Stimulated activated memory B cell treated with anti-CD40 and anti-IgM and Interleukin-4, amounts not matched to agents 10 μg/mL and 1 μg/mL and 100 μg/mL, for 72 hours (primary cell): ENCODE measurements around the gene DNM3.

ENCODE experiments used
- ATAC-seq: fragments of 150-1000 bp; cut with Tn5 transposase; 2 replicates; pipeline ENCODE4 v1.10.0; 2021
- H3K27ac Mint-ChIP-seq: one replicate; pipeline ENCODE4 v1.8.0; 2022; ENCODE audit warnings: mild to moderate bottlenecking, mixed read lengths
- H3K27me3 Mint-ChIP-seq: one replicate; pipeline ENCODE4 v1.8.0; 2022; ENCODE audit warnings: mixed read lengths
- H3K36me3 Mint-ChIP-seq: one replicate; pipeline ENCODE4 v1.8.0; 2022; ENCODE audit warnings: mixed read lengths
- H3K4me1 Mint-ChIP-seq: one replicate; pipeline ENCODE4 v1.8.0; 2022; ENCODE audit warnings: mixed read lengths
- H3K4me3 Mint-ChIP-seq: one replicate; pipeline ENCODE4 v1.8.0; 2022; ENCODE audit warnings: mild to moderate bottlenecking, moderate library complexity, mixed read lengths
- H3K9me3 Mint-ChIP-seq: one replicate; pipeline ENCODE4 v1.8.0; 2022; ENCODE audit warnings: mixed read lengths

DNM3 gene

DNA sequence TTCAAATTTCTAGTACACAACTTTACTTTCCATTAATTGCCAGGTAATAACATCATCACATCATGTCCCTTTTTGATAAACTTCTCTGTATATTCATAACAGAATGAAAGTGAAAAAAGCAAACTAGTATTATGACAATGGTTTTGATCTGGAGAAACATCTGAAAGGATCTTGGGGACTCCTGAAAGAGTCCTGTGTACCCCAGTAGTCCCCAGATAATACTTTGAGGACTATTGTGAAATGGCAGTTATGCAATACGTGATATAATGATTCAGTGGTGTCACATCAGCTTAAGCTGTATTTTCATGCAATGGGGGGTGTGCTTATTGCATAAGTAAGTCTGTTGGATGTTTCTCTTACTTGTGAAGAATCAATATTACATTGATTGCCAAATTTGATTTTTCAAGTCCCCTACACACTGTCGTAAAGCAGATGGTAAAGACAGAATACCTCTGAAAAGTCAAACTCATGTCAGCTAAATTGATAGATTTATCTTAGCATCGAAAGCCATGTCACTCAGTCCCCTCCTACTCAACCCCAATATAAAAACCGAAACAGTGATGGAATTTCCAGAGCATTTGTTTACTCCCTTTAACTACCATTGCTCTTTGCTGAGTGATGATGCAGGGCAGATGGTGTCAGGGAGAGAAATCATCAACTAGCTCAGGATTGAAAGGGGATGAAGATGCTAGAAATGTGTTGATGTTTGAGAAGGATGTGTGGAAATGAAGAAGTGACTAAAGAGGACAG is 432.5 kb downstream of the DNM3 start:
- Mint-ChIP-seq H3K27ac (no peak overlapping the region), H3K27me3 (no peaks in the 10 kb centered on the region), H3K4me1 (peaks cover 11% of the 10 kb centered on the region), H3K4me3 (no peak overlapping the region), H3K9me3 (no peaks in the 10 kb centered on the region), H3K36me3 (no peaks in the 10 kb centered on the region)
- no peak for ATAC-seq

DNA sequence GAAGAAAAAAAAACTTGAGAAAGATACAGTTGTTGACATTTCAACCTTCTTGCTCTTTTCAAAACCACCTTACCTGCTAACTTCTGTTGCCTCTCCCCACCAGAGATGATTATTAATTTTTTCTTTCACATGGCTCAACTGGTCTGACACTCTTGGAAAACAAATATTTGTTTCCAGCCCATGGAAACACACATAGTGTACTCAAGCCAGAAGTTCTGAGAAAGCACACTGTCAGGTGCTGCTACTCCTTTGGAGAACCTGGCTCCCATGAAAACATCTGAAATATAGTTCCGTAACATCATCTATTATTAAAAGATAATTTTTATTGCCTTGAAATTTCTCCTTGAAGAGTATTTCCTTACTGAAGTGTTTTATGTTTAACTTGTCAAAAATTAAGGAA is 434.2 kb downstream of the DNM3 start:
- Mint-ChIP-seq H3K9me3 (no peaks in the 10 kb centered on the region), H3K27me3 (no peaks in the 10 kb centered on the region), H3K4me1 (peaks cover 19% of the 10 kb centered on the region), H3K36me3 (no peaks in the 10 kb centered on the region), H3K27ac (no peak overlapping the region), H3K4me3 (no peak overlapping the region)
- ATAC-seq = no peak

- no peak overlapping the region for H3K27ac Mint-ChIP-seq
- H3K9me3 Mint-ChIP-seq = no peaks in the 10 kb centered on the region
- H3K36me3 Mint-ChIP-seq = no peaks in the 10 kb centered on the region
- H3K4me1 Mint-ChIP-seq = peaks cover 19% of the 10 kb centered on the region
- no peak overlapping the region for H3K4me3 Mint-ChIP-seq
- ATAC-seq = no peak
- no peaks in the 10 kb centered on the region for H3K27me3 Mint-ChIP-seq
Observed at GRCh38 chr1:172276120-172276818, 435.0 kb downstream of the DNM3 start.

GRCh38 chr1:172277275-172277674 is 436.0 kb downstream of the DNM3 start:
- H3K9me3 Mint-ChIP-seq = no peaks in the 10 kb centered on the region
- H3K4me1 Mint-ChIP-seq = peaks cover 19% of the 10 kb centered on the region
- no peaks in the 10 kb centered on the region for H3K27me3 Mint-ChIP-seq
- H3K27ac Mint-ChIP-seq = no peak overlapping the region
- ATAC-seq = no peak
- H3K4me3 Mint-ChIP-seq = no peak overlapping the region
- H3K36me3 Mint-ChIP-seq = no peaks in the 10 kb centered on the region

- Mint-ChIP-seq H3K4me1 (peaks cover 19% of the 10 kb centered on the region), H3K36me3 (no peaks in the 10 kb centered on the region), H3K9me3 (no peaks in the 10 kb centered on the region), H3K27ac (no peak overlapping the region), H3K4me3 (no peak overlapping the region), H3K27me3 (no peaks in the 10 kb centered on the region)
- ATAC-seq = no peak
Observed at GRCh38 chr1:172277989-172278388, 436.7 kb downstream of the DNM3 start.

- no peaks in the 10 kb centered on the region for H3K9me3 Mint-ChIP-seq
- H3K27ac Mint-ChIP-seq = no peak overlapping the region
- no peak overlapping the region for H3K4me3 Mint-ChIP-seq
- no peaks in the 10 kb centered on the region for H3K27me3 Mint-ChIP-seq
- H3K36me3 Mint-ChIP-seq = no peaks in the 10 kb centered on the region
- H3K4me1 Mint-ChIP-seq = peaks cover 17% of the 10 kb centered on the region
- no peak for ATAC-seq
Observed at GRCh38 chr1:172278478-172278877, 437.2 kb downstream of the DNM3 start.

- no peaks in the 10 kb centered on the region for H3K27me3 Mint-ChIP-seq
- peaks cover 8% of the 10 kb centered on the region for H3K4me1 Mint-ChIP-seq
- ATAC-seq = no peak
- H3K27ac Mint-ChIP-seq = peak overlapping the region; percentile 9
- no peak overlapping the region for H3K4me3 Mint-ChIP-seq
- no peaks in the 10 kb centered on the region for H3K9me3 Mint-ChIP-seq
- no peaks in the 10 kb centered on the region for H3K36me3 Mint-ChIP-seq
Observed at GRCh38 chr1:172279939-172280636, 438.8 kb downstream of the DNM3 start.

DNA sequence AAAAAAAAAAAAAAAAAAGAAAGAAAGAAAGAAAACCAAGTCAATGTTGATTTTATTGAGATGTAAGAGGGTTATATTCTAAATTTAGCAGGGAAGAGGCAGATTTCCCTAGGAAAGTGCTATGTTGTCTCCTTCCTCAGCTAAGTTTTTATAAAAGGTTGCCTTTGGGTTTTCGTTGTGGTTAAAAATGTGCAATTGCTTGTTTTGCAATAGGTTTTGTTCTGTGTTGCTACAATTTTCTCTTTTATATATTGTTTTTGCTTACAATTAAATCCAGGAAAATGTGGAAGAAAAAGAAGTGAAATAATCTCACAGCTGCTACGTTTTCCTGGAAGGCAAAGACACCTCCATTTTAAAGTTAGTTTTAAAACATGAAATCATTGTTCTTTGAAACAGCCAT is 442.5 kb downstream of the DNM3 start:
- Mint-ChIP-seq H3K36me3 (no peaks in the 10 kb centered on the region), H3K4me3 (no peak overlapping the region), H3K4me1 (peaks cover 8% of the 10 kb centered on the region), H3K9me3 (no peaks in the 10 kb centered on the region), H3K27ac (no peak overlapping the region), H3K27me3 (no peaks in the 10 kb centered on the region)
- no peak for ATAC-seq

DNA sequence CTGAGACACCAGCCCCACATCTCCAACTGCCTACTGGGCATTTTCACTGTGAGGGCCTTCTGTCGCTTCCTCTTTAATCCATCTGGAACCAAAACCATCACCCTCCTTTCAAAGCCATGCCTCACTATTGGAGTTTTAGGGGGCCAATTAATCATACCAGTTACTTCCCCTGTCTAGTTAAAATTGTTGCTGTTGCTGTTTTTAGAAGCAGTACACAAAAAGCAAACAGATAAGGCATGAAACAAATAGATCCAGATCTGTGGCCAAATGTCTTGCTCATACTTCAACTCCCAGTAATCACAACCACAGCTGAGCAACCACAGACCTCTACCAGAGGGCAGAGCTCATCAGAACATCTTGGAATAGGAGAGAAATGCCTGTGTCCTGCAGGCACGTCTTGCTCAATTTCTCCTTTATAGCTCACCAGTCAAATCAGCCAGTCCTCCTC is 445.4 kb downstream of the DNM3 start:
- Mint-ChIP-seq H3K36me3 (no peaks in the 10 kb centered on the region), H3K4me3 (no peak overlapping the region), H3K4me1 (no peaks in the 10 kb centered on the region), H3K27ac (no peak overlapping the region), H3K27me3 (no peaks in the 10 kb centered on the region), H3K9me3 (no peaks in the 10 kb centered on the region)
- no peak for ATAC-seq

- no peak overlapping the region for H3K27ac Mint-ChIP-seq
- ATAC-seq = no peak
- no peak overlapping the region for H3K4me3 Mint-ChIP-seq
- no peaks in the 10 kb centered on the region for H3K4me1 Mint-ChIP-seq
- H3K27me3 Mint-ChIP-seq = no peaks in the 10 kb centered on the region
- H3K9me3 Mint-ChIP-seq = no peaks in the 10 kb centered on the region
- no peaks in the 10 kb centered on the region for H3K36me3 Mint-ChIP-seq
Observed at GRCh38 chr1:172287208-172287607, 445.9 kb downstream of the DNM3 start.

- Mint-ChIP-seq H3K4me1 (no peaks in the 10 kb centered on the region), H3K27ac (no peak overlapping the region), H3K27me3 (no peaks in the 10 kb centered on the region), H3K36me3 (no peaks in the 10 kb centered on the region), H3K4me3 (no peak overlapping the region), H3K9me3 (no peaks in the 10 kb centered on the region)
- ATAC-seq = no peak
Observed at GRCh38 chr1:172288581-172288980, 447.3 kb downstream of the DNM3 start.

DNA sequence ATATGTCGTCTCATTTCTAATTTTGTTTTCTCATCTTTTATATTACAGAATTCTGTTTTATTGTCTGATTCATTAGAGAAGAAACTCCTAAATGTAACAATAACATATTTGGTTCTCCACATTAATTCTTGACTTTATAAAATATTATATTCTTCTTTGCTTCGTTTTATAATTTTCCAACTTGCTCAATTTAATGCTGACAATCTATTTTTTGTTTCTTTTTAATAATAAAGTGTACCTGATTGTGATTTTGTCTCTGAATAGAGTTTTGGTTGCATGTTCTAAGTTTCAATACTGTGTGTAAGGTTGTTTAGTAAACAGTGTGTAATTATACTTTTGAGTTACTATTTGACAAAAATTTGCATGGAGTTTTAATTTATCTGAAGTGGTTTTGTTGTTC is 448.1 kb downstream of the DNM3 start:
- H3K36me3 Mint-ChIP-seq = no peaks in the 10 kb centered on the region
- no peak for ATAC-seq
- H3K4me3 Mint-ChIP-seq = no peak overlapping the region
- H3K4me1 Mint-ChIP-seq = no peaks in the 10 kb centered on the region
- H3K27me3 Mint-ChIP-seq = no peaks in the 10 kb centered on the region
- H3K9me3 Mint-ChIP-seq = no peaks in the 10 kb centered on the region
- no peak overlapping the region for H3K27ac Mint-ChIP-seq

GRCh38 chr1:172292840-172293239 is 451.5 kb downstream of the DNM3 start:
- H3K27me3 Mint-ChIP-seq = no peaks in the 10 kb centered on the region
- no peaks in the 10 kb centered on the region for H3K36me3 Mint-ChIP-seq
- no peaks in the 10 kb centered on the region for H3K4me1 Mint-ChIP-seq
- H3K9me3 Mint-ChIP-seq = no peaks in the 10 kb centered on the region
- no peak overlapping the region for H3K27ac Mint-ChIP-seq
- ATAC-seq = no peak
- no peak overlapping the region for H3K4me3 Mint-ChIP-seq

DNA sequence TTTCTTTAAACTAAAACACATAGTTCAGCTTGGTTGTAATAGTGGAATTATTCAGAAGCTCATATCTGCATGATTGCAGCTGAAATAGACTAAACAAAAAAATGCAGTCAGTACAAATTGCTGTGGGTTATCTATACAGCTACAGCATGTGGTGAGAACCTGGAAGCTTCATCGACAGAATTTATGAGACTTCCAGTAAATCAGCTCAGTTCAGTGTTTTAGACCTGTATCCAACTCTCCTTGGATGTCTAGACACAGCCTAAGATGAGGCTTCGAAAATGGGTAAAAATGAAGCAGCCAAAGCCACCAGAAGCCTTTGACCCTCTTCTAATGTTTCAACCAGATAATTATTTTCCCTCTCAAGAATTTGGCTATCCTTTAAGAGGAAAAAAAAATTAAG is 452.1 kb downstream of the DNM3 start:
- H3K4me3 Mint-ChIP-seq = no peak overlapping the region
- no peaks in the 10 kb centered on the region for H3K36me3 Mint-ChIP-seq
- H3K27ac Mint-ChIP-seq = no peak overlapping the region
- no peak for ATAC-seq
- H3K9me3 Mint-ChIP-seq = no peaks in the 10 kb centered on the region
- H3K27me3 Mint-ChIP-seq = no peaks in the 10 kb centered on the region
- no peaks in the 10 kb centered on the region for H3K4me1 Mint-ChIP-seq

DNA sequence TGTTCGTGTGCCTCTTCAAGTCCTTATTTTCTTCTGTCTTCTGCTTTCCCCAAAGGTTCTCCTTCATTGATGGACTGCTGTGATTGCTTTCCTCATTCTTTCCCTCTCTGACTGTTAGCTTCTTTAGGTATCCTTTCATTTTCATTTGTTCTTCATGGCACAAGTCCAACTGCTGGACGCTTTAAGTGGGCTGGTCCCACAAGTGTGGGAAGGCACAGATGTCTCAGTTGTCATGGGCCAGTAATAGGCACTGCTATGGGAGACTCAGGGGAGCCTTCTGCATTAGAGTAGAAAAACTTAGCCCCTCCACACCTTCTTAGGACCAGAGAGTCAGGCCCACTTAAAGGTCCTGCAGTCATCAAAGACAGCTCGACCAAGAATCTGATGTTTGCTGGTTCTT is 456.8 kb downstream of the DNM3 start:
- ATAC-seq = no peak
- no peak overlapping the region for H3K4me3 Mint-ChIP-seq
- peaks cover 11% of the 10 kb centered on the region for H3K36me3 Mint-ChIP-seq
- peaks cover 3% of the 10 kb centered on the region for H3K9me3 Mint-ChIP-seq
- peak overlapping the region; percentile 15 for H3K27ac Mint-ChIP-seq
- no peaks in the 10 kb centered on the region for H3K27me3 Mint-ChIP-seq
- H3K4me1 Mint-ChIP-seq = no peaks in the 10 kb centered on the region

- H3K9me3 Mint-ChIP-seq = peaks cover 6% of the 10 kb centered on the region
- no peaks in the 10 kb centered on the region for H3K27me3 Mint-ChIP-seq
- H3K27ac Mint-ChIP-seq = peak overlapping the region; percentile 15
- no peak for ATAC-seq
- H3K4me1 Mint-ChIP-seq = no peaks in the 10 kb centered on the region
- H3K36me3 Mint-ChIP-seq = peaks cover 15% of the 10 kb centered on the region
- no peak overlapping the region for H3K4me3 Mint-ChIP-seq
Observed at GRCh38 chr1:172298911-172299310, 457.6 kb downstream of the DNM3 start.
